HepG2 (cell line): ENCODE measurements around the gene VPS9D1. TPM values are rescaled to one million over a fixed set of nuclear protein-coding genes. Genes with fewer than 3 reads are reported as not detected.

Source experiments
- DMAP1 ChIP-seq: IDR thresholded peaks from 2 replicates; pipeline ENCODE4 v1.6.1; 2016
- HMG20B ChIP-seq: conservative IDR thresholded peaks from 2 replicates; pipeline ENCODE4 v1.6.1; 2016; ENCODE audit warnings: missing genetic modification reagents, missing compliant biosample characterization
- HNRNPH1 ChIP-seq: fragments of 200-400 bp; formaldehyde crosslinking; optimal IDR thresholded peaks from 2 replicates; pipeline ENCODE3; 2017; ENCODE audit warnings: mild to moderate bottlenecking, low read depth, low read length
- KLF16 ChIP-seq, 2 experiments: sonication (generic) in 1 of 2; formaldehyde crosslinking in 1 of 2; IDR thresholded peaks; 2 replicates each; pipeline versions ENCODE4 v1.6.1 to v1.8.0; 2016 to 2023; ENCODE audit warnings: missing genetic modification reagents in 2 of 2, missing compliant biosample characterization in 1 of 2
- MYPOP ChIP-seq: sonication (generic); formaldehyde crosslinking; IDR thresholded peaks from 2 replicates; pipeline ENCODE4 v1.8.1; 2023; ENCODE audit warnings: mild to moderate bottlenecking, moderate library complexity, missing genetic modification reagents
- NFATC3 ChIP-seq: sonication (generic); formaldehyde crosslinking; IDR thresholded peaks from 2 replicates; pipeline ENCODE4 v1.5.1; 2020; ENCODE audit warnings: mild to moderate bottlenecking, missing genetic modification reagents
- NR3C1 ChIP-seq: sonication (generic); formaldehyde crosslinking; IDR thresholded peaks from 2 replicates; pipeline ENCODE4 v1.4.0; 2020; ENCODE audit warnings: missing genetic modification reagents
- PAX8 ChIP-seq: sonication (generic); formaldehyde crosslinking; IDR thresholded peaks from 2 replicates; pipeline ENCODE4 v1.8.0; 2022; ENCODE audit warnings: mild to moderate bottlenecking, missing genetic modification reagents, borderline replicate concordance
- PBX2 ChIP-seq: IDR thresholded peaks from 2 replicates; pipeline ENCODE4 v1.6.1; 2016; ENCODE audit warnings: control low read depth
- ZFP82 ChIP-seq: sonication (generic); formaldehyde crosslinking; IDR thresholded peaks from 2 replicates; pipeline ENCODE4 v1.5.1; 2020; ENCODE audit warnings: mild to moderate bottlenecking, missing genetic modification reagents, borderline replicate concordance
- ZMAT3 ChIP-seq: sonication (generic); formaldehyde crosslinking; conservative IDR thresholded peaks from 2 replicates; pipeline ENCODE4 v1.7.0; 2021; ENCODE audit warnings: missing genetic modification reagents
- ZNF616 ChIP-seq: sonication (generic); formaldehyde crosslinking; IDR thresholded peaks from 2 replicates; pipeline ENCODE4 v1.5.0; 2020; ENCODE audit warnings: low read depth, mild to moderate bottlenecking, missing genetic modification reagents
- ZSCAN9 ChIP-seq: IDR thresholded peaks from 2 replicates; pipeline ENCODE4 v1.6.1; 2016; ENCODE audit warnings: borderline replicate concordance
- polyA plus RNA-seq, 8 experiments: library from polyadenylated mRNA; depleted of rRNA in 3 of 8; stranded (reverse) in 7 of 8; unstranded in 1 of 8; fragments of >200 nt; fragmentation: Illumina TruSeq in 4 of 8; extraction: Trizol in 4 of 8; gene quantifications; 2 replicates each; pipeline versions ENCODE4 v1.2.1 to v1.2.3, GENCODE V29; 2011 to 2016; ENCODE audit warnings: low read depth in 4 of 8, missing spikeins in 1 of 8, mixed read lengths in 1 of 8; ENCODE audit not compliant: insufficient read depth in 1 of 8
- total RNA-seq, 5 experiments: library from RNA; depleted of rRNA; stranded (reverse); fragments of >200 nt; fragmentation: Illumina TruSeq; extraction: Trizol; gene quantifications; 2 replicates each; pipeline ENCODE4 v1.2.3, GENCODE V29; 2016; ENCODE audit warnings: low read depth in 1 of 5

VPS9D1 gene
- total and polyA plus RNA-seq, 2 of the 13 experiments (the other 11 are each of a cell fraction or from before 2014, with no cell fraction given): 10.1 to 13.2 TPM

DNA sequence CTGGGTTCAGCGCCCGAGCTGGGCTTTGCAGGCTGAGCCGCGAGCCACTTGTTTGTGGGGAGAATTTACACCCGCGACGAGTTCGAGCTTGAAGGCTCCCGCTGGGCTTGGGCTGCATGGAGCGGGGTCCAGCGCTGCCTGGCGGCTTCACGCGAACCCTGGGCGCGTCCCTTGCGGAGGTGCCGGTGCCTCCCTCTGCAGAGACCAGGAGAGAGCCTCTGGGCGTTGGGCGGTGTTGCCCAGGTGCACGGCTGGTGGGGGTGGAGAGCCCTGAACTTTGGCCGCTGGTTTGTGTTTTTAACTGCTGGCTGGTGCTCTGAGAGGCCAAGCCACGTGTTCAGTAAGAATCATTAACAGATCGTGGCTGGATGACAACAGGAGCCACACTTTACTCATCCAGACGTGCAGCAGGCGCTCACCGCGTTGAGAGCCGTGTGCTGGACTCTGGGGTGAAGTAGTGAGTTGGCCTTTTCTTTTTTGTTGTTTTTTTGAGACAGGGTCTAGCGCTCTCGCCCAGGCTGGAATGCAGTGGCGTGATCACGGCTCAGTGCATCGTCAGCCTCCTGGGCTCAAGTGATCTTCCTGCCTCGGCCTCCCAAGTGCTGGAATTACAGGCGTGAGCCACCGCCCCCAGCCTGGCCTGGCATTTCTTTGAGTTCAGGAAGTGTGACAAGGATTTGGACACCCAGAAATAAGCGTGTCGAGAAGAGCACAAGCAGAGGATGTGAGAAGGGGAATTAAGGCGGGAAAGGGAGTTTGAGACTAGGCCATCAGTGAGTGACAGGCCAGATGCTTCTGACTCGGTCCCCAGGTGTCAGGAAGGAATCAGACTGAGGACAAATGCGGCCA is 33.4 kb downstream of the VPS9D1 start (continued):
- TF ChIP-seq MYPOP (CRISPR knock-in tag) (peak; percentile 98), DMAP1 (CRISPR knock-in tag) (peak; percentile 99), HMG20B (peak; percentile 63), ZMAT3 (CRISPR knock-in tag) (peak; percentile 99), KLF16 (CRISPR knock-in tag; IDR thresholded peaks at IDR 0.05) (peak; percentile 72 to 100; a peak in 2 of 4 replicates), ZFP82 (CRISPR knock-in tag) (no peak), NR3C1 (CRISPR knock-in tag) (no peak), NFATC3 (CRISPR knock-in tag) (peak; percentile 96), ZSCAN9 (CRISPR knock-in tag) (peak; percentile 99), PBX2 (CRISPR knock-in tag) (peak; percentile 63), HNRNPH1 (peak; percentile 36), ZNF616 (peak; percentile 97), PAX8 (CRISPR knock-in tag) (peak; percentile 76; the same call in 1 of the 2 replicates)
